H1 (cell line): Measurements from ENCODE around the gene RNASE7. TPM values are rescaled to one million over a fixed set of nuclear protein-coding genes. Genes with fewer than 3 reads are reported as not detected.

Experiments used
- CTCF ChIA-PET: fragments of 300-600 bp; sonication (Branson Sonifier 250); formaldehyde crosslinking; loops from one replicate; lab custom pipeline; 2021; ENCODE audit not compliant: partially characterized antibody; lab: Charles Lee
- POLR2A ChIA-PET: fragments of 300-600 bp; sonication (Branson Sonifier 250); formaldehyde crosslinking; loops from one replicate; lab custom pipeline; 2021; ENCODE audit warnings: inconsistent platforms; ENCODE audit not compliant: partially characterized antibody; lab: Charles Lee
- DNase-seq, 2 experiments: peaks; one replicate each; pipeline versions ENCODE4 v3.0.0 to v3.0.0-alpha.2; 2010 to 2022; ENCODE audit warnings: low spot score in 2 of 2, low read depth in 1 of 2, mixed read lengths in 1 of 2
- FAIRE-seq: peaks from 2 replicates; lab custom pipeline; 2011; peaks lifted over from hg19 to GRCh38; lab: Jason Lieb, UNC
- H2AFZ ChIP-seq: 2 replicates; pipeline ENCODE4 v1.8.1; 2012; ENCODE audit warnings: low read length, inconsistent platforms
- H2AK5ac ChIP-seq: 2 replicates; pipeline ENCODE4 v1.6.1; 2013; ENCODE audit warnings: low read depth, low read length
- H2BK120ac ChIP-seq: replicated peaks from 2 replicates; pipeline ENCODE3; 2013; ENCODE audit warnings: low read depth, low read length, inconsistent platforms
- H2BK12ac ChIP-seq: 2 replicates; pipeline ENCODE4 v1.6.1; 2013; ENCODE audit warnings: low read depth, low read length
- H2BK15ac ChIP-seq: 2 replicates; pipeline ENCODE4 v1.6.1; 2013; ENCODE audit warnings: low read length
- H2BK20ac ChIP-seq: 2 replicates; pipeline ENCODE4 v1.6.1; 2013; ENCODE audit warnings: low read length
- H2BK5ac ChIP-seq: 2 replicates; pipeline ENCODE4 v1.6.1; 2013; ENCODE audit warnings: low read depth, low read length
- H3K14ac ChIP-seq: 2 replicates; pipeline ENCODE4 v1.6.1; 2013; ENCODE audit warnings: inconsistent platforms; ENCODE audit not compliant: insufficient read length
- H3K18ac ChIP-seq: 2 replicates; pipeline ENCODE4 v1.6.1; 2013; ENCODE audit warnings: low read length; ENCODE audit errors: extremely low read depth
- H3K23ac ChIP-seq: 2 replicates; pipeline ENCODE4 v1.6.1; 2013; ENCODE audit warnings: inconsistent platforms; ENCODE audit not compliant: insufficient read length
- H3K23me2 ChIP-seq: 2 replicates; pipeline ENCODE4 v1.6.1; 2013; ENCODE audit warnings: low read depth, low read length
- H3K27ac ChIP-seq: 2 replicates; pipeline ENCODE4 v1.6.1; 2011; ENCODE audit warnings: low read depth, low read length, inconsistent platforms
- H3K27me3 ChIP-seq, 4 experiments: replicated peaks in 1 of 4; 1 replicate in 1 of 4; 2 replicates in 3 of 4; pipeline versions ENCODE4 v1.6.1 to v1.8.1; 2011 to 2013; ENCODE audit warnings: low read length in 3 of 4, mild to moderate bottlenecking in 3 of 4, inconsistent platforms in 2 of 4, mixed read lengths in 2 of 4, moderate library complexity in 1 of 4; ENCODE audit not compliant: control insufficient read depth in 3 of 4, insufficient read depth in 3 of 4; ENCODE audit errors: extremely low read depth in 1 of 4
- H3K36me3 ChIP-seq, 4 experiments: 2 replicates each; pipeline versions ENCODE4 v1.6.1 to v1.8.1; 2011 to 2013; ENCODE audit warnings: mild to moderate bottlenecking in 4 of 4, low read length in 3 of 4, moderate library complexity in 2 of 4, control low read depth in 1 of 4, inconsistent platforms in 1 of 4; ENCODE audit not compliant: insufficient read depth in 4 of 4, control insufficient read depth in 2 of 4
- H3K4ac ChIP-seq: replicated peaks from 2 replicates; pipeline ENCODE3; 2013; ENCODE audit warnings: low read length, low read depth, mixed read lengths, inconsistent platforms; ENCODE audit not compliant: insufficient read length
- H3K4me1 ChIP-seq, 4 experiments: replicated peaks in 1 of 4; 1 replicate in 1 of 4; 2 replicates in 3 of 4; pipeline versions ENCODE4 v1.6.1 to v1.8.1; 2011 to 2013; ENCODE audit warnings: low read length in 3 of 4, inconsistent platforms in 2 of 4, mixed read lengths in 1 of 4; ENCODE audit not compliant: insufficient read depth in 4 of 4, control insufficient read depth in 3 of 4
- H3K4me2 ChIP-seq, 2 experiments: 2 replicates each; pipeline versions ENCODE4 v1.6.1 to v1.8.1; 2011 to 2013; ENCODE audit warnings: low read depth in 2 of 2, low read length in 2 of 2, control low read depth in 1 of 2, inconsistent platforms in 1 of 2, mild to moderate bottlenecking in 1 of 2; ENCODE audit not compliant: insufficient read depth in 1 of 2
- H3K4me3 ChIP-seq, 4 experiments: fragments of 200-600, 300-600 bp in 1 of 4; sonication (generic), shearing (Covaris generic), sonication (Bioruptor Twin) in 1 of 4; 2 replicates each; pipeline versions ENCODE4 v1.5.1 to v1.8.1; 2011 to 2016; ENCODE audit warnings: low read length in 4 of 4, low read depth in 3 of 4, control low read depth in 2 of 4, inconsistent platforms in 2 of 4, mild to moderate bottlenecking in 2 of 4, mixed read lengths in 1 of 4, moderate library complexity in 1 of 4; ENCODE audit not compliant: insufficient read depth in 2 of 4; ENCODE audit errors: extremely low read depth in 1 of 4
- H3K56ac ChIP-seq: replicated peaks from 2 replicates; pipeline ENCODE3; 2013; ENCODE audit warnings: low read depth, mild to moderate bottlenecking, mixed read lengths, low read length, inconsistent platforms; ENCODE audit not compliant: insufficient read length
- H3K79me1 ChIP-seq: 2 replicates; pipeline ENCODE4 v1.6.1; 2013; ENCODE audit warnings: low read depth, low read length, control low read depth
- H3K79me2 ChIP-seq, 2 experiments: 2 replicates each; pipeline versions ENCODE4 v1.6.1 to v1.8.1; 2012 to 2013; ENCODE audit warnings: low read length in 2 of 2, mild to moderate bottlenecking in 2 of 2, inconsistent platforms in 1 of 2; ENCODE audit not compliant: insufficient read depth in 2 of 2, control insufficient read depth in 1 of 2
- H3K9ac ChIP-seq, 4 experiments: replicated peaks in 1 of 4; 1 replicate in 1 of 4; 2 replicates in 3 of 4; pipeline versions ENCODE4 v1.6.1 to v1.8.1; 2011 to 2013; ENCODE audit warnings: low read depth in 3 of 4, low read length in 3 of 4, control low read depth in 2 of 4, mild to moderate bottlenecking in 2 of 4, moderate library complexity in 2 of 4, inconsistent platforms in 1 of 4; ENCODE audit errors: extremely low read depth in 1 of 4
- H3K9me3 ChIP-seq, 2 experiments: 2 replicates each; pipeline versions ENCODE4 v1.6.1 to v1.8.1; 2012 to 2013; ENCODE audit warnings: mild to moderate bottlenecking in 2 of 2, moderate library complexity in 2 of 2, control low read depth in 1 of 2, inconsistent platforms in 1 of 2, low read depth in 1 of 2, low read length in 1 of 2, mixed read lengths in 1 of 2; ENCODE audit not compliant: insufficient read depth in 2 of 2
- H4K20me1 ChIP-seq, 2 experiments: replicated peaks in 1 of 2; 2 replicates each; pipeline versions ENCODE3 to v1.8.1; 2011 to 2013; ENCODE audit warnings: inconsistent platforms in 2 of 2, low read length in 2 of 2, mild to moderate bottlenecking in 1 of 2; ENCODE audit not compliant: insufficient read depth in 2 of 2, control insufficient read depth in 1 of 2
- H4K5ac ChIP-seq: 2 replicates; pipeline ENCODE4 v1.6.1; 2013; ENCODE audit warnings: low read length, low read depth, mixed read lengths, inconsistent platforms; ENCODE audit not compliant: insufficient read length
- H4K8ac ChIP-seq: 2 replicates; pipeline ENCODE4 v1.8.0; 2013; ENCODE audit warnings: mild to moderate bottlenecking, moderate library complexity, low read length, inconsistent platforms; ENCODE audit not compliant: insufficient read depth; ENCODE audit errors: extremely low read depth
- H4K91ac ChIP-seq: replicated peaks from 2 replicates; pipeline ENCODE3; 2013; ENCODE audit warnings: low read length, mixed read lengths, inconsistent platforms; ENCODE audit not compliant: insufficient read length
- EP300 ChIP-seq, 2 experiments: IDR thresholded peaks; 1 replicate in 1 of 2; 2 replicates in 1 of 2; pipeline ENCODE4 v1.6.1; 2011 to 2012; ENCODE audit warnings: low read depth in 2 of 2, low read length in 2 of 2, mild to moderate bottlenecking in 2 of 2, borderline replicate concordance in 1 of 2, inconsistent platforms in 1 of 2, moderate library complexity in 1 of 2
- POLR2A ChIP-seq, 2 experiments: IDR thresholded peaks; 1 replicate in 1 of 2; 2 replicates in 1 of 2; pipeline ENCODE4 v1.6.1; 2011; ENCODE audit warnings: low read depth in 2 of 2, low read length in 2 of 2, mild to moderate bottlenecking in 2 of 2; ENCODE audit errors: control extremely low read depth in 1 of 2
- POLR2AphosphoS5 ChIP-seq: IDR thresholded peaks from 2 replicates; pipeline ENCODE4 v1.6.1; 2011; ENCODE audit warnings: low read depth, low read length
- WGBS, 2 experiments: shearing (Covaris generic) in 1 of 2; methylation state at CpG; one replicate each; pipeline versions ENCODE4 v1.1.6 to v1.1.7; 2013 to 2015; ENCODE audit warnings: low lambda C conversion rate in 2 of 2, mixed read lengths in 2 of 2, inconsistent platforms in 1 of 2, low coverage in 1 of 2, missing lambda C conversion rate in 1 of 2; ENCODE audit not compliant: insufficient replicate concordance in 2 of 2, insufficient coverage in 1 of 2, insufficient read length in 1 of 2; ENCODE audit errors: extremely low coverage in 1 of 2, missing lambda C conversion rate in 1 of 2; 5-methylcytosine and 5-hydroxymethylcytosine counted together
- polyA plus RNA-seq, 7 experiments: library from polyadenylated mRNA; depleted of rRNA in 3 of 7; stranded (reverse) in 5 of 7; unstranded in 2 of 7; fragments of >200 nt in 5 of 7; fragments of 200-250 nt in 2 of 7; gene quantifications; 1 replicate in 5 of 7; 2 replicates in 1 of 7; 4 replicates in 1 of 7; pipeline versions ENCODE4 v1.2.1 to v1.2.3, GENCODE V29; 2011 to 2013; ENCODE audit warnings: missing spikeins in 2 of 7, mixed read lengths in 2 of 7
- total RNA-seq: library from RNA; stranded (reverse); fragmentation: NEBNext Ultra II Directional; extraction: Animal tissue kit (Norgen Biotek cat#: 25700); gene quantifications from 2 replicates; pipeline ENCODE4 v1.2.1, GENCODE V29; 2021

Gene RNASE7
- total and polyA plus RNA-seq, 2 of the 8 experiments (the other 6 are each of a cell fraction or from before 2014, with no cell fraction given), result not detected

- no peak overlapping the region for H2BK15ac ChIP-seq
- no peak overlapping the region for H2BK120ac ChIP-seq
- no peak overlapping the region for H3K18ac ChIP-seq
- H3K23ac ChIP-seq, result no peak overlapping the region
- no peak overlapping the region for H3K14ac ChIP-seq
- 0 out of 2 replicates have a peak overlapping the region, but pooled peaks have one; percentile 13 for H2BK5ac ChIP-seq
- H3K4me3 ChIP-seq, result no peak overlapping the region
- no peak overlapping the region for H4K8ac ChIP-seq
- no peak overlapping the region for H3K27ac ChIP-seq
- no peak overlapping the region for H3K4ac ChIP-seq
- 90% methylated on average over 4 of the region's 4 CpGs; no CpG with 5 or more reads in 1 of the 2 experiments for WGBS, 2 experiments
- no peak overlapping the region for H2AFZ ChIP-seq
- peaks cover 8% of the 10 kb centered on the region; the same call in 1 of the 2 replicates for H3K79me1 ChIP-seq
- no peak overlapping the region for H3K9ac ChIP-seq
- no peak for DNase-seq
- ChIA-PET CTCF (interaction anchor here (0.9 to 10.2 kb wide), 14 partner anchors 10 to 238 kb away, joined by 3 to 148 read pairs (median 6); partner anchors contain the start of genes ARHGEF40, RNASE8 and TMEM253), POLR2A (interaction anchor here (0.8 to 12.4 kb wide), 10 partner anchors 8 to 96 kb away, joined by 3 to 245 read pairs (median 4); partner anchors contain the start of genes ARHGEF40 and TMEM253)
- no peaks in the 10 kb centered on the region; the same call in 1 of the 2 replicates for H3K23me2 ChIP-seq
- H3K9me3 ChIP-seq, result no peaks in the 10 kb centered on the region
- no peak overlapping the region for H2BK12ac ChIP-seq
- no peak overlapping the region for H4K91ac ChIP-seq
- H3K36me3 ChIP-seq, result peaks cover 20 to 72% (median 61%) of the 10 kb centered on the region in 4 experiments
- peaks cover 12 to 19% of the 10 kb centered on the region in 2 experiments for H4K20me1 ChIP-seq
- H2AK5ac ChIP-seq, result no peak overlapping the region
- no peak overlapping the region for H4K5ac ChIP-seq
- TF ChIP-seq EP300 (IDR thresholded peaks at IDR 0.05; ENCODE audit: borderline replicate concordance in 1 of 2, low read depth in 2 of 2, low read length in 2 of 2) (no peak), POLR2A (IDR thresholded peaks at IDR 0.05; ENCODE audit: control extremely low read depth in 1 of 2, low read depth in 2 of 2, low read length in 2 of 2) (peak; percentile 31 to 60), POLR2AphosphoS5 (peak; percentile 57)
- no peaks in the 10 kb centered on the region for H3K27me3 ChIP-seq
- peaks cover 0 to 5% of the 10 kb centered on the region in 2 experiments; a peak in 2 of 4 replicates for H3K79me2 ChIP-seq
- no peak overlapping the region for H3K56ac ChIP-seq
- no peak for FAIRE-seq
- no peak overlapping the region for H2BK20ac ChIP-seq
- no peak overlapping the region for H3K4me2 ChIP-seq
- peaks cover 7 to 15% (median 12%) of the 10 kb centered on the region in 4 experiments for H3K4me1 ChIP-seq
Observed at GRCh38 chr14:21088687-21089086, 46.5 kb downstream of the RNASE7 start.
